CD14-positive monocyte (primary cell): Measurements from ENCODE around the gene RERE. TPM values are rescaled to one million over a fixed set of nuclear protein-coding genes. Genes with fewer than 3 reads are reported as not detected.

ENCODE experiments used
- DNase-seq, 3 donors: peaks; one replicate each; pipeline ENCODE4 v3.0.0-alpha.2; 2011 to 2022
- H2AFZ ChIP-seq: 2 replicates; pipeline ENCODE4 v1.6.0; 2012; ENCODE audit warnings: mild to moderate bottlenecking, low read depth, low read length, inconsistent platforms; ENCODE audit not compliant: insufficient read depth, poor library complexity, severe bottlenecking
- H3K27ac ChIP-seq, 2 donors: 1 replicate in 1 of 2; 2 replicates in 1 of 2; pipeline ENCODE4 v1.5.1; 2012 to 2013; ENCODE audit warnings: low read length in 2 of 2, control low read depth in 1 of 2, inconsistent platforms in 1 of 2, low read depth in 1 of 2, mild to moderate bottlenecking in 1 of 2
- H3K27me3 ChIP-seq, 2 donors: one replicate each; pipeline versions ENCODE4 v1.6.0 to v1.6.1; 2011 to 2013; ENCODE audit warnings: low read length in 2 of 2; ENCODE audit not compliant: control insufficient read depth in 2 of 2, insufficient read depth in 2 of 2
- H3K36me3 ChIP-seq, 2 donors: replicated peaks in 1 of 2; 1 replicate in 1 of 2; 2 replicates in 1 of 2; pipeline versions ENCODE4 v1.5.1 to v1.6.1; 2012 to 2013; ENCODE audit warnings: low read length in 2 of 2, control low read depth in 1 of 2, inconsistent platforms in 1 of 2, mild to moderate bottlenecking in 1 of 2; ENCODE audit not compliant: insufficient read depth in 2 of 2, control insufficient read depth in 1 of 2
- H3K4me1 ChIP-seq, 2 donors: 1 replicate in 1 of 2; 2 replicates in 1 of 2; pipeline versions ENCODE4 v1.5.1 to v1.6.1; 2012 to 2013; ENCODE audit warnings: low read length in 2 of 2, control low read depth in 1 of 2, inconsistent platforms in 1 of 2, mild to moderate bottlenecking in 1 of 2, moderate library complexity in 1 of 2; ENCODE audit not compliant: insufficient read depth in 2 of 2, control insufficient read depth in 1 of 2
- H3K4me2 ChIP-seq: replicated peaks from 2 replicates; pipeline ENCODE3; 2012; ENCODE audit warnings: low read length, moderate library complexity, mild to moderate bottlenecking; ENCODE audit not compliant: poor library complexity, severe bottlenecking; ENCODE audit errors: extremely low read depth
- H3K4me3 ChIP-seq, 3 experiments: fragments of 200-600 bp in 1 of 3; sonication (generic) in 1 of 3; replicated peaks in 1 of 3; 1 replicate in 2 of 3; 2 replicates in 1 of 3; pipeline ENCODE4 v1.5.1; 2011 to 2013; ENCODE audit warnings: low read length in 3 of 3, mild to moderate bottlenecking in 3 of 3, control low read depth in 2 of 3, low read depth in 2 of 3, inconsistent platforms in 1 of 3, moderate library complexity in 1 of 3
- H3K79me2 ChIP-seq: 2 replicates; pipeline ENCODE4 v1.6.0; 2012; ENCODE audit warnings: mild to moderate bottlenecking, control low read depth, inconsistent platforms, low read length, moderate library complexity; ENCODE audit not compliant: insufficient read depth
- H3K9ac ChIP-seq: 2 replicates; pipeline ENCODE4 v1.6.0; 2017; ENCODE audit warnings: low read length, mild to moderate bottlenecking; ENCODE audit not compliant: insufficient read depth, poor library complexity, severe bottlenecking
- H3K9me3 ChIP-seq, 2 donors: replicated peaks in 1 of 2; 1 replicate in 1 of 2; 2 replicates in 1 of 2; pipeline versions ENCODE4 v1.5.1 to v1.6.1; 2012 to 2013; ENCODE audit warnings: low read length in 2 of 2, control low read depth in 1 of 2; ENCODE audit not compliant: control insufficient read depth in 1 of 2, insufficient read depth in 1 of 2
- H4K20me1 ChIP-seq: 2 replicates; pipeline ENCODE4 v1.6.0; 2012; ENCODE audit warnings: mild to moderate bottlenecking, low read length, control low read depth, moderate library complexity; ENCODE audit not compliant: insufficient read depth
- H3K27ac Mint-ChIP-seq, 7 donors: one replicate each; pipeline ENCODE4 v1.8.0; 2020; ENCODE audit warnings: mild to moderate bottlenecking in 7 of 7, mixed read lengths in 7 of 7, moderate library complexity in 6 of 7, inconsistent platforms in 2 of 7
- H3K27me3 Mint-ChIP-seq, 3 donors: one replicate each; pipeline ENCODE4 v1.8.0; 2021 to 2022; ENCODE audit warnings: low read depth in 3 of 3, mild to moderate bottlenecking in 3 of 3, mixed read lengths in 3 of 3, moderate library complexity in 3 of 3, inconsistent platforms in 1 of 3
- H3K36me3 Mint-ChIP-seq, 2 donors: one replicate each; pipeline ENCODE4 v1.8.0; 2020; ENCODE audit warnings: mixed read lengths in 2 of 2, inconsistent platforms in 1 of 2, mild to moderate bottlenecking in 1 of 2
- H3K4me1 Mint-ChIP-seq: one replicate; pipeline ENCODE4 v1.8.0; 2020; ENCODE audit warnings: mild to moderate bottlenecking, mixed read lengths
- H3K4me3 Mint-ChIP-seq, 2 donors: one replicate each; pipeline ENCODE4 v1.8.0; 2020; ENCODE audit warnings: mild to moderate bottlenecking in 2 of 2, mixed read lengths in 2 of 2, moderate library complexity in 1 of 2
- H3K9me3 Mint-ChIP-seq, 7 donors: one replicate each; pipeline ENCODE4 v1.8.0; 2020 to 2022; ENCODE audit warnings: mixed read lengths in 7 of 7, mild to moderate bottlenecking in 6 of 7, moderate library complexity in 6 of 7, inconsistent platforms in 2 of 7
- WGBS: methylation state at CpG from one replicate; pipeline ENCODE4 v1.1.5; 2013; ENCODE audit warnings: missing lambda C conversion rate; ENCODE audit not compliant: insufficient coverage; 5-methylcytosine and 5-hydroxymethylcytosine counted together
- intact Hi-C, 2 donors: fragments of 100-400 bp; cut with micrococcal nuclease; formaldehyde crosslinking; loops; one replicate each; pipeline versions ENCODE4 v1.15.0 to v1.15.1; 2023
- polyA plus RNA-seq, 3 donors: library from polyadenylated mRNA; depleted of rRNA in 1 of 3; unstranded in 2 of 3; stranded (reverse) in 1 of 3; fragments of 300-500 nt in 2 of 3; fragments of >200 nt in 1 of 3; fragmentation: Illumina TruSeq in 2 of 3; gene quantifications; 1 replicate in 2 of 3; 2 replicates in 1 of 3; pipeline ENCODE4 v1.2.3, GENCODE V29; 2012 to 2021
- TF ChIP-seq, protein P1 (sequence below): fragments of 200-600 bp; IDR thresholded peaks from one replicate; pipeline ENCODE4 v1.8.0; 2022; ENCODE audit warnings: antibody characterized with exemption, mild to moderate bottlenecking

The RERE gene
- polyA plus RNA-seq, 3 donors, result 1.2 to 19.4 (median 3.8) TPM

DNA sequence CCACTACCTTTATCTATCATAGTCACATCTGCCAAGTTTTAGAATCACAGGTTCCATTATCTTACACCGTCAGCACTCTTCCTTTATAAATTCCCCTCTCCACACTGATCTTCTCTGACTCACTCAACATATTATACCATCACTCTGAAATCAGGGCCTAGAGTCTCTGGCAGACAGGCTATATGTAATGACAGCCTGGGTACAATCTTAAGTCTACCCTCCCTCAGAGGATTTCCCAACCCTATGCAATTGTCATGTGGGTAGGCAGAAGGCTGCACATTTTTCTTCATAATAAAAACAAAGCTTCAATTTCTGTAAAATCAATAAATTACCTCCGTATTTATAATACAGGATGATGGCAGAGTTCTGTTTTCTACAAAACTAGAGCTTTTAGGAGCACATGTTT is 138.0 kb downstream of the RERE start:
- Histone ChIP-seq H4K20me1 (no peaks in the 10 kb centered on the region), H2AFZ (no peak overlapping the region), H3K79me2 (peaks cover 20% of the 10 kb centered on the region), H3K4me2 (no peak overlapping the region), H3K9ac (no peak overlapping the region), H3K4me1 (peaks cover 0 to 7% of the 10 kb centered on the region in 2 donors), H3K27ac (no peak overlapping the region), H3K36me3 (no peaks in the 10 kb centered on the region), H3K4me3 (no peak overlapping the region), H3K27me3 (no peaks in the 10 kb centered on the region), H3K9me3 (no peaks in the 10 kb centered on the region)
- TF ChIP-seq, protein P1, sequence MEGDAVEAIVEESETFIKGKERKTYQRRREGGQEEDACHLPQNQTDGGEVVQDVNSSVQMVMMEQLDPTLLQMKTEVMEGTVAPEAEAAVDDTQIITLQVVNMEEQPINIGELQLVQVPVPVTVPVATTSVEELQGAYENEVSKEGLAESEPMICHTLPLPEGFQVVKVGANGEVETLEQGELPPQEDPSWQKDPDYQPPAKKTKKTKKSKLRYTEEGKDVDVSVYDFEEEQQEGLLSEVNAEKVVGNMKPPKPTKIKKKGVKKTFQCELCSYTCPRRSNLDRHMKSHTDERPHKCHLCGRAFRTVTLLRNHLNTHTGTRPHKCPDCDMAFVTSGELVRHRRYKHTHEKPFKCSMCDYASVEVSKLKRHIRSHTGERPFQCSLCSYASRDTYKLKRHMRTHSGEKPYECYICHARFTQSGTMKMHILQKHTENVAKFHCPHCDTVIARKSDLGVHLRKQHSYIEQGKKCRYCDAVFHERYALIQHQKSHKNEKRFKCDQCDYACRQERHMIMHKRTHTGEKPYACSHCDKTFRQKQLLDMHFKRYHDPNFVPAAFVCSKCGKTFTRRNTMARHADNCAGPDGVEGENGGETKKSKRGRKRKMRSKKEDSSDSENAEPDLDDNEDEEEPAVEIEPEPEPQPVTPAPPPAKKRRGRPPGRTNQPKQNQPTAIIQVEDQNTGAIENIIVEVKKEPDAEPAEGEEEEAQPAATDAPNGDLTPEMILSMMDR, result no peak
- 89% methylated on average over 1 of the region's 2 CpGs for WGBS
- Mint-ChIP-seq H3K27ac (no peak overlapping the region), H3K9me3 (no peaks in the 10 kb centered on the region), H3K36me3 (no peaks in the 10 kb centered on the region), H3K27me3 (no peaks in the 10 kb centered on the region), H3K4me1 (peaks cover 6% of the 10 kb centered on the region), H3K4me3 (no peak overlapping the region)
- intact Hi-C loops, result no loop called here
- no peak for DNase-seq

GRCh38 chr1:8678673-8679394 is 138.6 kb downstream of the RERE start:
- Mint-ChIP-seq H3K27me3 (no peaks in the 10 kb centered on the region), H3K4me3 (no peak overlapping the region), H3K9me3 (no peaks in the 10 kb centered on the region), H3K4me1 (peaks cover 9% of the 10 kb centered on the region), H3K36me3 (no peaks in the 10 kb centered on the region), H3K27ac (no peak overlapping the region)
- Histone ChIP-seq H3K36me3 (no peaks in the 10 kb centered on the region), H3K4me2 (no peak overlapping the region), H3K9me3 (no peaks in the 10 kb centered on the region), H3K27ac (no peak overlapping the region), H3K4me1 (peaks cover 0 to 11% of the 10 kb centered on the region in 2 donors), H3K4me3 (no peak overlapping the region), H2AFZ (no peak overlapping the region), H3K79me2 (peaks cover 18% of the 10 kb centered on the region), H3K27me3 (no peaks in the 10 kb centered on the region), H3K9ac (no peak overlapping the region), H4K20me1 (no peaks in the 10 kb centered on the region)
- intact Hi-C loops, result no loop called here
- TF ChIP-seq, protein P1, result no peak
- WGBS, result 90% methylated on average over 2 of the region's 4 CpGs
- DNase-seq, result no peak
